ENCODE data around the gene DEAF1. TPM values are rescaled to one million over a fixed set of nuclear protein-coding genes. Genes with fewer than 3 reads are reported as not detected.

Gene DEAF1
- total and polyA plus RNA-seq, 2 donors (not counting 3 experiments of a cell fraction or from before 2014, with no cell fraction given), result 43.6 to 55.7 TPM

DNA sequence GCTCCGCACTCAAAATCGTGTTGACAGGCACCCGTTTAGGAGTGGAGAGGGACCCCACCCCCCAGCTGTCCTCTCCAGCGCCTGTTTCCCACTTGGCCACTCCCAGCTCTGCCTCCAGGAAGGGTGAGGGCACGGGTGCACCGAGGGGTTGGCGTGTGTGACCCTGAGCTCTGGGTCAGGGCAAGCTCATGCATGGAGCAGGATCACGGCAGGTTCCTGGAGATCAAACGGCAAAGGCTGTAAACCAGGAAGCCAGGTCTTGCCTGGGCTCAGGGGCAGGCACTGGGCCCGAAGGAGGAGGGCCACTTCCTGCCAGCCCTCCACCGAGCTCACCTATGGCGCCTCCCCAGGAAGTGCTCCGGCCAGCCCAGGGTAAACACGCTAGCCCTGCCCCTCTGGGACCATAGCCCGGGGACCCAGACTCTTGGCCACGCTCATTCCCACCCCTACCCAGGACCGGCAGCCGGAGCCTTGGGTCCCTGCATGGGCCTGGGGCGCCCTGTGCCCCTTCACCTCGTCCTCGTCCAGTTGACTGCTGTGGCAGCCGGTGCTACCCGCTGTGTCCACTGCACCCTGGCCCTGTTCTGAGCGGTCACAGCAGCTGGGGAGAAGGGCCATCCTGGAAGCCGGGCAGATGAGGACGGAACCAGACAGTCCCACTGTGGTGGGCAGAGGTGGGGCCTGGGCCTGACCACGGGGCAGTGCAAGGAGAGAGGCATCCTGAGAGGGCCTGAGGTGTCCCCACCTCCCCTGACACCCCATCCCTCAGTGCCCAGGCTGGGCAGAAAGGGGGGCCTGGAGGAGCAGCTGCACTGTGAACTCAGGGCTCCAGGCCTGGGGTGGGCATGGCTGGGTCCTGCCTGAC, 10.0 kb upstream of the DEAF1 start:
- Histone ChIP-seq H3K4me1 (ENCODE audit: control insufficient read depth, extremely low read depth, insufficient read depth, low read length) (peaks cover 5% of the 10 kb centered on the region), H3K9me3 (replicated peaks; ENCODE audit: control insufficient read depth, insufficient read depth, low read length) (no peaks in the 10 kb centered on the region), H3K4me2 (ENCODE audit: insufficient read depth, low read length) (no peak overlapping the region), H3K79me2 (ENCODE audit: control insufficient read depth, insufficient read depth, low read length) (no peaks in the 10 kb centered on the region), H3K4me3 (replicated peaks in 1 of 3; ENCODE audit: insufficient read depth in 1 of 3, low read depth in 1 of 3, low read length in 3 of 3) (no peak overlapping the region), H3K27ac (ENCODE audit: insufficient read depth, low read depth, low read length) (no peak overlapping the region), H2AFZ (ENCODE audit: low read depth, low read length) (no peak overlapping the region), H3K9ac (replicated peaks; ENCODE audit: extremely low read depth, insufficient read depth, low read length) (no peak overlapping the region), H3K36me3 (ENCODE audit: control insufficient read depth in 2 of 2, extremely low read depth in 1 of 2, insufficient read depth in 2 of 2, low read length in 2 of 2) (no peaks in the 10 kb centered on the region), H3K27me3 (ENCODE audit: control insufficient read depth in 2 of 2, insufficient read depth in 2 of 2, low read length in 2 of 2) (no peaks in the 10 kb centered on the region), H3K9me1 (replicated peaks; ENCODE audit: control insufficient read depth, extremely low read depth, insufficient read depth, low read length) (no peaks in the 10 kb centered on the region), H4K20me1 (replicated peaks; ENCODE audit: control insufficient read depth, extremely low read depth, insufficient read depth, low read length) (no peaks in the 10 kb centered on the region)
- ChIA-PET POLR2A (no interaction called here), CTCF (interaction anchor here (0.8 to 1.8 kb wide), 4 partner anchors 10 to 18 kb away, joined by 5 to 10 read pairs (median 6); partner anchors contain the start of genes DEAF1 and TMEM80)
- no peak for TF ChIP-seq EZH2 (IDR thresholded peaks at IDR 0.05; ENCODE audit: borderline replicate concordance, low read depth, low read length, severe bottlenecking)
- no peak for TF ChIP-seq JUN (IDR thresholded peaks at IDR 0.05; ENCODE audit: borderline replicate concordance, insufficient read depth, insufficient read length, low read depth)
- TF ChIP-seq POLR2A (IDR thresholded peaks at IDR 0.05; ENCODE audit: low read depth, low read length), result no peak
- peak; percentile 13 for TF ChIP-seq POLR2AphosphoS5 (IDR thresholded peaks at IDR 0.05; ENCODE audit: insufficient read depth, low read depth, low read length)
- dilution Hi-C loops (cut with MboI; ENCODE audit: extremely low pct_ligation_motif_present, low sequenced_read_pairs) (no loop called here), intact Hi-C loops (cut with micrococcal nuclease) (no loop called here)
- DNase-seq (ENCODE audit: low read depth, low spot score), result no peak
- no peak for FAIRE-seq
- no TSS peak for BruUV-seq (replicated peaks)

DNA sequence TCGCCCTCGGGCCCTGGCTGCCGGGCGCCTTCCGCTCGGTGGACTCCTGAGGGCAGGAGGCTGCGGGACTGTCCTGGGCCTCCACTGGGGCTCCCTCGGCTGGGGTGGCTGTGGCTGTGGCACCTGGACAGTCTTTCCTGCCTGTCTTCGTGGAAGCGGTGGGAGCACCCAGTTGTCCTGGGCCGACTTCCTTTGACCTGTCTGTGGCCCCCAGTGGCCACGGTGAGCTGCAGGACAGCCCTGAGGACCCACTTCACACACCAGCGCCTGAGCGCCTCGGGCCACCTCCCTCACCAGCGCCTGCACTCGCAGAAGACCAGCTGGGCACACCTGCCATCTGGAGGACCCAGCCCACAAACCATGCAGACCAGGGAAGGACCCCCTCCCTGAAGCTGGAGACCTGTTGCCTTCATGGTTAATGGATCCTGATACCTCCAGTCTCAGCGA, 9.2 kb upstream of the DEAF1 start:
- H3K27me3 ChIP-seq (ENCODE audit: control insufficient read depth in 2 of 2, insufficient read depth in 2 of 2, low read length in 2 of 2), result no peaks in the 10 kb centered on the region
- TF ChIP-seq, protein P1, sequence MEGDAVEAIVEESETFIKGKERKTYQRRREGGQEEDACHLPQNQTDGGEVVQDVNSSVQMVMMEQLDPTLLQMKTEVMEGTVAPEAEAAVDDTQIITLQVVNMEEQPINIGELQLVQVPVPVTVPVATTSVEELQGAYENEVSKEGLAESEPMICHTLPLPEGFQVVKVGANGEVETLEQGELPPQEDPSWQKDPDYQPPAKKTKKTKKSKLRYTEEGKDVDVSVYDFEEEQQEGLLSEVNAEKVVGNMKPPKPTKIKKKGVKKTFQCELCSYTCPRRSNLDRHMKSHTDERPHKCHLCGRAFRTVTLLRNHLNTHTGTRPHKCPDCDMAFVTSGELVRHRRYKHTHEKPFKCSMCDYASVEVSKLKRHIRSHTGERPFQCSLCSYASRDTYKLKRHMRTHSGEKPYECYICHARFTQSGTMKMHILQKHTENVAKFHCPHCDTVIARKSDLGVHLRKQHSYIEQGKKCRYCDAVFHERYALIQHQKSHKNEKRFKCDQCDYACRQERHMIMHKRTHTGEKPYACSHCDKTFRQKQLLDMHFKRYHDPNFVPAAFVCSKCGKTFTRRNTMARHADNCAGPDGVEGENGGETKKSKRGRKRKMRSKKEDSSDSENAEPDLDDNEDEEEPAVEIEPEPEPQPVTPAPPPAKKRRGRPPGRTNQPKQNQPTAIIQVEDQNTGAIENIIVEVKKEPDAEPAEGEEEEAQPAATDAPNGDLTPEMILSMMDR (IDR thresholded peaks at IDR 0.05; ENCODE audit: extremely low read depth in 1 of 2, insufficient read depth in 1 of 2, low read depth in 1 of 2, low read length in 2 of 2), result no peak
- intact Hi-C loops (cut with micrococcal nuclease), result no loop called here
- no TSS peak for BruUV-seq (replicated peaks)
- no peak overlapping the region for H3K4me2 ChIP-seq (ENCODE audit: insufficient read depth, low read length)
- H3K27ac ChIP-seq (ENCODE audit: insufficient read depth, low read depth, low read length), result no peak overlapping the region
- no peaks in the 10 kb centered on the region for H4K20me1 ChIP-seq (replicated peaks; ENCODE audit: control insufficient read depth, extremely low read depth, insufficient read depth, low read length)
- no peak overlapping the region for H3K9ac ChIP-seq (replicated peaks; ENCODE audit: extremely low read depth, insufficient read depth, low read length)
- peaks cover 5% of the 10 kb centered on the region for H3K4me1 ChIP-seq (ENCODE audit: control insufficient read depth, extremely low read depth, insufficient read depth, low read length)
- POLR2A ChIA-PET, result no interaction called here
- no peak for FAIRE-seq
- no peak overlapping the region for H3K4me3 ChIP-seq (replicated peaks in 1 of 3; ENCODE audit: insufficient read depth in 1 of 3, low read depth in 1 of 3, low read length in 3 of 3)
- no peaks in the 10 kb centered on the region for H3K79me2 ChIP-seq (ENCODE audit: control insufficient read depth, insufficient read depth, low read length)
- H2AFZ ChIP-seq (ENCODE audit: low read depth, low read length), result no peak overlapping the region
- H3K9me3 ChIP-seq (replicated peaks; ENCODE audit: control insufficient read depth, insufficient read depth, low read length), result no peaks in the 10 kb centered on the region
- no peak for DNase-seq (ENCODE audit: low read depth, low spot score)
- dilution Hi-C loops (cut with MboI; ENCODE audit: extremely low pct_ligation_motif_present, low sequenced_read_pairs), result no loop called here
- no peaks in the 10 kb centered on the region for H3K36me3 ChIP-seq (ENCODE audit: control insufficient read depth in 2 of 2, extremely low read depth in 1 of 2, insufficient read depth in 2 of 2, low read length in 2 of 2)
- no peaks in the 10 kb centered on the region for H3K9me1 ChIP-seq (replicated peaks; ENCODE audit: control insufficient read depth, extremely low read depth, insufficient read depth, low read length)
- CTCF ChIA-PET, result interaction anchor here (0.8 to 1.8 kb wide), 4 partner anchors 9 to 22 kb away, joined by 4 to 10 read pairs (median 6); partner anchors contain the start of genes DEAF1 and TMEM80

All from endothelial cell of umbilical vein (primary cell).